SK-N-SH treated with all-trans-retinoic acid at 6 μM for 48 hours (cell line): ENCODE results near the gene KLHL24.
"Not testable (repeated sequence)": the region's sequence is repeated elsewhere in the genome, so short reads cannot be mapped to it uniquely, and the experiment has no call there.

ENCODE experiments used
- ATAC-seq: fragments of 200-7000 bp; cut with Tn5 transposase; 3 replicates; pipeline ENCODE4 v1.9.1; 2020; ENCODE audit warnings: mild to moderate bottlenecking, moderate library complexity
- ARNTL ChIP-seq: fragments of 450-650 bp; formaldehyde crosslinking; IDR thresholded peaks from 2 replicates; pipeline ENCODE4 v1.5.0; 2020; ENCODE audit warnings: low read depth, mild to moderate bottlenecking, moderate library complexity, borderline replicate concordance
- BACH2 ChIP-seq: fragments of 250-450 bp; sonication (Bioruptor Pico); IDR thresholded peaks from 2 replicates; pipeline ENCODE4 v1.9.0; 2021; ENCODE audit warnings: mild to moderate bottlenecking, borderline replicate concordance
- CREB5 ChIP-seq: fragments of 250-450 bp; sonication (Bioruptor Pico); IDR thresholded peaks from 2 replicates; pipeline ENCODE4 v1.5.1; 2020; ENCODE audit warnings: low read depth, mild to moderate bottlenecking, moderate library complexity
- CSDC2 ChIP-seq: fragments of 250-450 bp; sonication (Bioruptor Pico); IDR thresholded peaks from 2 replicates; pipeline ENCODE4 v1.5.0; 2020; ENCODE audit warnings: mild to moderate bottlenecking, moderate library complexity
- GLIS3 ChIP-seq: fragments of 250-450 bp; sonication (Bioruptor Pico); IDR thresholded peaks from 2 replicates; pipeline ENCODE4 v1.5.0; 2020; ENCODE audit warnings: mild to moderate bottlenecking, moderate library complexity
- ISL1 ChIP-seq: fragments of 250-450 bp; sonication (Bioruptor Pico); IDR thresholded peaks from 2 replicates; pipeline ENCODE4 v2.1.2; 2022; ENCODE audit warnings: mild to moderate bottlenecking, moderate library complexity
- OSR1 ChIP-seq: fragments of 250-450 bp; sonication (Bioruptor Pico); IDR thresholded peaks from 2 replicates; pipeline ENCODE4 v1.8.0; 2022; ENCODE audit warnings: moderate library complexity, mild to moderate bottlenecking, inconsistent platforms
- PATZ1 ChIP-seq: fragments of 250-450 bp; sonication (Bioruptor Pico); IDR thresholded peaks from 2 replicates; pipeline ENCODE4 v1.8.0; 2020; ENCODE audit warnings: mild to moderate bottlenecking, moderate library complexity, borderline replicate concordance
- POU6F1 ChIP-seq: fragments of 250-450 bp; sonication (Bioruptor Pico); IDR thresholded peaks from 2 replicates; pipeline ENCODE4 v1.8.0; 2021; ENCODE audit warnings: low read depth, mild to moderate bottlenecking, moderate library complexity, borderline replicate concordance
- PPARA ChIP-seq: fragments of 250-450 bp; sonication (Bioruptor Pico); IDR thresholded peaks from 2 replicates; pipeline ENCODE4 v1.5.0; 2020; ENCODE audit warnings: mild to moderate bottlenecking, borderline replicate concordance
- RARB ChIP-seq: fragments of 250-450 bp; sonication (Bioruptor Pico); IDR thresholded peaks from 2 replicates; pipeline ENCODE4 v1.8.0; 2021; ENCODE audit warnings: mild to moderate bottlenecking, moderate library complexity
- SNAI2 ChIP-seq: fragments of 250-450 bp; sonication (Bioruptor Pico); IDR thresholded peaks from 2 replicates; pipeline ENCODE4 v1.5.0; 2020; ENCODE audit warnings: mild to moderate bottlenecking, moderate library complexity
- TCF4 ChIP-seq: fragments of 250-450 bp; sonication (Bioruptor Pico); IDR thresholded peaks from 2 replicates; pipeline ENCODE4 v1.8.0; 2021; ENCODE audit warnings: mild to moderate bottlenecking, moderate library complexity, borderline replicate concordance
- TSHZ2 ChIP-seq: fragments of 250-450 bp; sonication (Bioruptor Pico); IDR thresholded peaks from 2 replicates; pipeline ENCODE4 v1.5.0; 2020; ENCODE audit warnings: mild to moderate bottlenecking, moderate library complexity
- ZC3H10 ChIP-seq: fragments of 250-450 bp; sonication (Bioruptor Pico); IDR thresholded peaks from 2 replicates; pipeline ENCODE4 v1.5.1; 2021; ENCODE audit warnings: mild to moderate bottlenecking, moderate library complexity
- ZFP3 ChIP-seq: fragments of 250-450 bp; sonication (Bioruptor Pico); IDR thresholded peaks from 2 replicates; pipeline ENCODE4 v1.5.0; 2020; ENCODE audit warnings: mild to moderate bottlenecking, moderate library complexity
- ZNF565 ChIP-seq: fragments of 450-650 bp; formaldehyde crosslinking; conservative IDR thresholded peaks from 2 replicates; pipeline ENCODE4 v1.5.0; 2020; ENCODE audit warnings: low read depth, mild to moderate bottlenecking, moderate library complexity
- ZNF70 ChIP-seq: fragments of 450-650 bp; formaldehyde crosslinking; IDR thresholded peaks from 2 replicates; pipeline ENCODE4 v1.5.0; 2020; ENCODE audit warnings: mild to moderate bottlenecking, moderate library complexity
- ZNF8 ChIP-seq: fragments of 450-650 bp; formaldehyde crosslinking; IDR thresholded peaks from 2 replicates; pipeline ENCODE4 v1.5.0; 2020; ENCODE audit warnings: mild to moderate bottlenecking, moderate library complexity

KLHL24 gene

GRCh38 chr3:183637106-183637486 lies 1.7 kb downstream of the KLHL24 start (continued):
- TF ChIP-seq PPARA (CRISPR knock-in tag) (no peak), SNAI2 (CRISPR knock-in tag) (no peak), ARNTL (no peak), ZC3H10 (CRISPR knock-in tag) (no peak)

GRCh38 chr3:183637633-183638032 lies 2.2 kb downstream of the KLHL24 start:
- not testable (repeated sequence) for ATAC-seq

GRCh38 chr3:183638101-183638852 lies 2.9 kb downstream of the KLHL24 start:
- ATAC-seq, result no peak
- no peak for TF ChIP-seq ZNF565 (CRISPR knock-in tag)
- no peak for TF ChIP-seq CSDC2
- no peak for TF ChIP-seq ZNF70 (CRISPR knock-in tag)
- no peak for TF ChIP-seq OSR1
- no peak for TF ChIP-seq ISL1 (CRISPR knock-in tag)
- TF ChIP-seq ZNF8, result no peak
- TF ChIP-seq, all 23 proteins: peak for 0

- not testable (repeated sequence) for ATAC-seq
Measured at GRCh38 chr3:183640635-183641034, 5.2 kb downstream of the KLHL24 start.

GRCh38 chr3:183641882-183642281 lies 6.5 kb downstream of the KLHL24 start:
- no peak for ATAC-seq
- TF ChIP-seq ISL1 (CRISPR knock-in tag), result no peak
- TF ChIP-seq TSHZ2 (CRISPR knock-in tag), result no peak
- no peak for TF ChIP-seq ZC3H10 (CRISPR knock-in tag)
- TF ChIP-seq PPARA (CRISPR knock-in tag), result no peak
- TF ChIP-seq RARB, result no peak
- TF ChIP-seq ARNTL, result no peak
- no peak for TF ChIP-seq ZNF565 (CRISPR knock-in tag)
- TF ChIP-seq PATZ1 (CRISPR knock-in tag), result no peak
- TF ChIP-seq GLIS3, result no peak
- no peak for TF ChIP-seq ZNF8
- no peak for TF ChIP-seq CREB5 (CRISPR knock-in tag)
- no peak for TF ChIP-seq SNAI2 (CRISPR knock-in tag)
- TF ChIP-seq ZFP3, result no peak
- no peak for TF ChIP-seq BACH2 (CRISPR knock-in tag)
- no peak for TF ChIP-seq OSR1
- TF ChIP-seq POU6F1, result no peak
- TF ChIP-seq TCF4 (CRISPR knock-in tag), result no peak
- TF ChIP-seq, all 23 proteins: peak for 0
